ENCODE results near the gene ADGRA1.

DNA sequence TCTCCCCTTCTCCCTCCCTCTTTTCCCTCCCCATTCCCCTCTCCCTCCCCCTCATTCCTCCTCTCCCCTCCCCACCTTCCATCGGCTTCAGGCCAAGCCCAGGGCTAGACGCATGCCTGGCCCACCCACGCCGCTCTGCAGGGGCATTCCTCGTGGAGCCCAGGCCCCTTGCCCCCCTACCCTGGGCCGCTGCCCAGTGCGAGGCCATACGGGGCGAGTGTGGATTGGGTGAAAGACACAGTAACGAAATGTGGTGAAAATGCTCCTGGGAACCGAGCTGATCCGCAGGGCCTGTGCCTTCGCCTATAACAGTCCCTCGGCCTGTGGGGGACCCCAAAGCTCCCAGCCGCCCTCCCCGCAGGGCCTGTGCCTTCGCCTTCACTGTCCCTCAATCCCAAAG, 28.3 kb downstream of the ADGRA1 start:
- TF ChIP-seq CTCF (IDR thresholded peaks at IDR 0.05; ENCODE audit: borderline replicate concordance, extremely low read depth, low read length, poor library complexity, severe bottlenecking) = no peak
- TF ChIP-seq EZH2 (IDR thresholded peaks at IDR 0.05; ENCODE audit: borderline replicate concordance, low read depth, low read length, severe bottlenecking) = no peak

Measured in DND-41 (cell line).